ENCODE measurements around the gene ADGRB2.

DNA sequence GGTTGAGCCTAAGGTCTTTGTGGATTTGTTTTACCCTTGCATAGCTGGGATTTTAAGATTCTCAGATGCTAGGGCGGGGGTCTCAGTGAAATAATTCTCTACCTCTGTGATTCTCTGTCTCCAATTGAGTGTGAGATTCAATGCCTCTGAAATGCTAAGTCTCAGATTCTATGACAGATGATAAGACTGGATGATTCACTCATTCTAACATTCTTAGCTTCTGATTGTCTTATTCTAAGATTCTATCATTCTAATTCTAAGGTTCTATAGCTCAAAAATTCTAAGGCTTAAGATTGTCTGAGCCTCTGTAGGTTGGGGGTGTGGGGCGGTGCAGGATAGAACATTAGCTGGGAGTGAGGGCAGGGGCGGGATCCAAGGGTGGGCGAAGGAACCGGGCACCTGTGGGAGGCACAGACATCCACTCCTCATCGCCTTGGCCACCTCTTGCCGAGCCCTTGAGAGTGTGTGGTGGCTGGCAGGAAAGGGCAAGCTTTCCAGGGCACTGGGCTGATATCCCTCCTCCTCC, 29.5 kb downstream of the ADGRB2 start:
- TF ChIP-seq, protein P1, sequence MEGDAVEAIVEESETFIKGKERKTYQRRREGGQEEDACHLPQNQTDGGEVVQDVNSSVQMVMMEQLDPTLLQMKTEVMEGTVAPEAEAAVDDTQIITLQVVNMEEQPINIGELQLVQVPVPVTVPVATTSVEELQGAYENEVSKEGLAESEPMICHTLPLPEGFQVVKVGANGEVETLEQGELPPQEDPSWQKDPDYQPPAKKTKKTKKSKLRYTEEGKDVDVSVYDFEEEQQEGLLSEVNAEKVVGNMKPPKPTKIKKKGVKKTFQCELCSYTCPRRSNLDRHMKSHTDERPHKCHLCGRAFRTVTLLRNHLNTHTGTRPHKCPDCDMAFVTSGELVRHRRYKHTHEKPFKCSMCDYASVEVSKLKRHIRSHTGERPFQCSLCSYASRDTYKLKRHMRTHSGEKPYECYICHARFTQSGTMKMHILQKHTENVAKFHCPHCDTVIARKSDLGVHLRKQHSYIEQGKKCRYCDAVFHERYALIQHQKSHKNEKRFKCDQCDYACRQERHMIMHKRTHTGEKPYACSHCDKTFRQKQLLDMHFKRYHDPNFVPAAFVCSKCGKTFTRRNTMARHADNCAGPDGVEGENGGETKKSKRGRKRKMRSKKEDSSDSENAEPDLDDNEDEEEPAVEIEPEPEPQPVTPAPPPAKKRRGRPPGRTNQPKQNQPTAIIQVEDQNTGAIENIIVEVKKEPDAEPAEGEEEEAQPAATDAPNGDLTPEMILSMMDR (IDR thresholded peaks at IDR 0.05): no peak
- no peak for TF ChIP-seq POLR2A (IDR thresholded peaks at IDR 0.05)
